IPS-15b (cell line): Measurements from ENCODE around the gene ADAMTS16.

Source experiments
- H3K27me3 ChIP-seq: one replicate; pipeline ENCODE4 v1.6.1; 2013; ENCODE audit warnings: low read length; ENCODE audit not compliant: control insufficient read depth, insufficient read depth
- H3K36me3 ChIP-seq: one replicate; pipeline ENCODE4 v1.6.1; 2013; ENCODE audit warnings: low read length; ENCODE audit not compliant: control insufficient read depth, insufficient read depth
- H3K4me1 ChIP-seq: one replicate; pipeline ENCODE4 v1.6.1; 2013; ENCODE audit warnings: mild to moderate bottlenecking, low read length; ENCODE audit not compliant: control insufficient read depth, insufficient read depth
- H3K4me3 ChIP-seq: one replicate; pipeline ENCODE4 v1.5.1; 2013; ENCODE audit warnings: low read depth, low read length
- H3K9ac ChIP-seq: one replicate; pipeline ENCODE4 v1.6.1; 2013; ENCODE audit warnings: low read depth, mild to moderate bottlenecking, low read length
- H3K9me3 ChIP-seq: one replicate; pipeline ENCODE4 v1.6.1; 2013; ENCODE audit warnings: mild to moderate bottlenecking, low read length; ENCODE audit not compliant: control insufficient read depth, insufficient read depth

The ADAMTS16 gene

GRCh38 chr5:5252106-5252505 lies 112.0 kb downstream of the ADAMTS16 start:
- Histone ChIP-seq H3K36me3 (no peaks in the 10 kb centered on the region), H3K4me1 (peaks cover 2% of the 10 kb centered on the region), H3K9ac (no peak overlapping the region), H3K27me3 (no peaks in the 10 kb centered on the region), H3K9me3 (no peaks in the 10 kb centered on the region), H3K4me3 (no peak overlapping the region)

- no peaks in the 10 kb centered on the region for H3K27me3 ChIP-seq
- no peaks in the 10 kb centered on the region for H3K36me3 ChIP-seq
- no peak overlapping the region for H3K9ac ChIP-seq
- H3K4me1 ChIP-seq: peaks cover under 1% of the 10 kb centered on the region
- no peaks in the 10 kb centered on the region for H3K9me3 ChIP-seq
- H3K4me3 ChIP-seq: no peak overlapping the region
These were observed 117.2 kb downstream of the ADAMTS16 start for GRCh38 chr5:5257353-5257752.

- H3K9me3 ChIP-seq: no peaks in the 10 kb centered on the region
- H3K27me3 ChIP-seq: no peaks in the 10 kb centered on the region
- no peak overlapping the region for H3K9ac ChIP-seq
- H3K4me3 ChIP-seq: no peak overlapping the region
- H3K4me1 ChIP-seq: no peaks in the 10 kb centered on the region
- no peaks in the 10 kb centered on the region for H3K36me3 ChIP-seq
These were observed 118.4 kb downstream of the ADAMTS16 start for GRCh38 chr5:5258564-5258963.

- Histone ChIP-seq H3K9ac (no peak overlapping the region), H3K4me3 (no peak overlapping the region), H3K4me1 (no peaks in the 10 kb centered on the region), H3K9me3 (no peaks in the 10 kb centered on the region), H3K36me3 (peaks cover 13% of the 10 kb centered on the region), H3K27me3 (no peaks in the 10 kb centered on the region)
These were observed 124.6 kb downstream of the ADAMTS16 start for GRCh38 chr5:5264727-5265126.

GRCh38 chr5:5266297-5266696 lies 126.2 kb downstream of the ADAMTS16 start:
- H3K4me3 ChIP-seq: no peak overlapping the region
- H3K9ac ChIP-seq: no peak overlapping the region
- no peaks in the 10 kb centered on the region for H3K27me3 ChIP-seq
- H3K9me3 ChIP-seq: no peaks in the 10 kb centered on the region
- H3K36me3 ChIP-seq: peaks cover 13% of the 10 kb centered on the region
- no peaks in the 10 kb centered on the region for H3K4me1 ChIP-seq

- Histone ChIP-seq H3K4me1 (peaks cover 5% of the 10 kb centered on the region), H3K36me3 (peaks cover 8% of the 10 kb centered on the region), H3K9me3 (no peaks in the 10 kb centered on the region), H3K4me3 (no peak overlapping the region), H3K27me3 (no peaks in the 10 kb centered on the region), H3K9ac (no peak overlapping the region)
These were observed 130.0 kb downstream of the ADAMTS16 start for GRCh38 chr5:5270161-5270560.

- Histone ChIP-seq H3K9ac (no peak overlapping the region), H3K36me3 (peaks cover 8% of the 10 kb centered on the region), H3K27me3 (no peaks in the 10 kb centered on the region), H3K9me3 (no peaks in the 10 kb centered on the region), H3K4me1 (peaks cover 5% of the 10 kb centered on the region), H3K4me3 (no peak overlapping the region)
These were observed 131.0 kb downstream of the ADAMTS16 start for GRCh38 chr5:5270958-5271785.

- Histone ChIP-seq H3K27me3 (no peaks in the 10 kb centered on the region), H3K9ac (no peak overlapping the region), H3K9me3 (no peaks in the 10 kb centered on the region), H3K4me1 (peaks cover 5% of the 10 kb centered on the region), H3K36me3 (peaks cover 8% of the 10 kb centered on the region), H3K4me3 (no peak overlapping the region)
These were observed 131.7 kb downstream of the ADAMTS16 start for GRCh38 chr5:5271786-5272321.

GRCh38 chr5:5273398-5273797 lies 133.3 kb downstream of the ADAMTS16 start:
- no peak overlapping the region for H3K4me3 ChIP-seq
- H3K36me3 ChIP-seq: peaks cover 5% of the 10 kb centered on the region
- H3K4me1 ChIP-seq: peaks cover 5% of the 10 kb centered on the region
- no peaks in the 10 kb centered on the region for H3K9me3 ChIP-seq
- H3K27me3 ChIP-seq: no peaks in the 10 kb centered on the region
- no peak overlapping the region for H3K9ac ChIP-seq

GRCh38 chr5:5273976-5274375 lies 133.8 kb downstream of the ADAMTS16 start:
- H3K9ac ChIP-seq: no peak overlapping the region
- no peaks in the 10 kb centered on the region for H3K9me3 ChIP-seq
- H3K36me3 ChIP-seq: no peaks in the 10 kb centered on the region
- H3K4me1 ChIP-seq: peaks cover 5% of the 10 kb centered on the region
- H3K27me3 ChIP-seq: no peaks in the 10 kb centered on the region
- H3K4me3 ChIP-seq: no peak overlapping the region

- peaks cover 5% of the 10 kb centered on the region for H3K4me1 ChIP-seq
- no peak overlapping the region for H3K9ac ChIP-seq
- H3K4me3 ChIP-seq: no peak overlapping the region
- no peaks in the 10 kb centered on the region for H3K36me3 ChIP-seq
- H3K9me3 ChIP-seq: no peaks in the 10 kb centered on the region
- H3K27me3 ChIP-seq: no peaks in the 10 kb centered on the region
These were observed 135.1 kb downstream of the ADAMTS16 start for GRCh38 chr5:5275211-5275610.

- Histone ChIP-seq H3K27me3 (no peaks in the 10 kb centered on the region), H3K9ac (no peak overlapping the region), H3K4me3 (no peak overlapping the region), H3K9me3 (no peaks in the 10 kb centered on the region), H3K36me3 (no peaks in the 10 kb centered on the region), H3K4me1 (peaks cover 5% of the 10 kb centered on the region)
These were observed 136.3 kb downstream of the ADAMTS16 start for GRCh38 chr5:5276430-5276829.
